GM23338 (cell line): Measurements from ENCODE around the gene TEX30. TPM values are rescaled to one million over a fixed set of nuclear protein-coding genes. Genes with fewer than 3 reads are reported as not detected.

Experiments
- ATAC-seq: fragments of 200-7000 bp; cut with Tn5 transposase; 3 replicates; pipeline ENCODE4 v1.9.1; 2020
- DNase-seq: peaks from one replicate; pipeline ENCODE4 v3.0.0-alpha.2; 2015; ENCODE audit warnings: low spot score
- H2AFZ ChIP-seq: fragments of 200-600 bp; sonication (generic); 2 replicates; pipeline ENCODE4 v1.8.0; 2016; ENCODE audit warnings: antibody characterized with exemption, mild to moderate bottlenecking, moderate library complexity
- H3F3A ChIP-seq: fragments of 200-600 bp; sonication (generic); replicated peaks from 2 replicates; pipeline ENCODE4 v1.8.0; 2017; ENCODE audit warnings: antibody characterized with exemption, mixed run types, low read depth
- H3K27ac ChIP-seq: fragments of 200-600 bp; sonication (generic); 2 replicates; pipeline ENCODE4 v1.6.1; 2016; ENCODE audit warnings: low read depth
- H3K27me3 ChIP-seq: fragments of 200-600 bp; sonication (generic); 2 replicates; pipeline ENCODE4 v1.8.0; 2016; ENCODE audit warnings: mild to moderate bottlenecking, mixed run types, moderate library complexity; ENCODE audit not compliant: insufficient read depth
- H3K36me3 ChIP-seq: fragments of 200-600 bp; sonication (generic); 2 replicates; pipeline ENCODE4 v1.8.0; 2016; ENCODE audit warnings: mild to moderate bottlenecking; ENCODE audit not compliant: insufficient read depth
- H3K4me1 ChIP-seq: fragments of 200-600 bp; sonication (generic); 2 replicates; pipeline ENCODE4 v1.8.0; 2016; ENCODE audit warnings: mild to moderate bottlenecking, moderate library complexity; ENCODE audit not compliant: insufficient read depth
- H3K4me2 ChIP-seq: fragments of 200-600 bp; sonication (generic); 2 replicates; pipeline ENCODE4 v1.7.1; 2017; ENCODE audit warnings: mixed run types
- H3K4me3 ChIP-seq: fragments of 200-600 bp; sonication (generic); 2 replicates; pipeline ENCODE4 v1.6.1; 2016; ENCODE audit warnings: mixed run types
- H3K79me2 ChIP-seq: fragments of 200-600 bp; sonication (generic); replicated peaks from 2 replicates; pipeline ENCODE4 v1.8.0; 2017; ENCODE audit warnings: mild to moderate bottlenecking; ENCODE audit not compliant: insufficient read depth
- H3K9me2 ChIP-seq: fragments of 200-600 bp; sonication (generic); 2 replicates; pipeline ENCODE4 v1.8.0; 2017; ENCODE audit not compliant: insufficient read depth
- H4K20me1 ChIP-seq: fragments of 200-600 bp; sonication (generic); replicated peaks from 2 replicates; pipeline ENCODE4 v1.8.0; 2017; ENCODE audit warnings: mild to moderate bottlenecking; ENCODE audit not compliant: insufficient read depth
- H3K27ac Mint-ChIP-seq: 2 replicates; pipeline ENCODE4 v1.8.0; 2020; ENCODE audit warnings: inconsistent platforms, mild to moderate bottlenecking, moderate library complexity, mixed read lengths
- H3K27me3 Mint-ChIP-seq: 3 replicates; pipeline ENCODE4 v1.8.0; 2022; ENCODE audit warnings: low read depth, mild to moderate bottlenecking, moderate library complexity, mixed read lengths, inconsistent platforms; ENCODE audit not compliant: insufficient read depth, poor library complexity
- H3K36me3 Mint-ChIP-seq: 3 replicates; pipeline ENCODE4 v1.8.0; 2021; ENCODE audit warnings: low read depth, mild to moderate bottlenecking, inconsistent platforms, moderate library complexity, mixed read lengths
- H3K4me1 Mint-ChIP-seq: 3 replicates; pipeline ENCODE4 v1.8.0; 2020; ENCODE audit warnings: mild to moderate bottlenecking, inconsistent platforms, mixed read lengths
- H3K4me3 Mint-ChIP-seq: 3 replicates; pipeline ENCODE4 v1.8.0; 2021; ENCODE audit warnings: moderate library complexity, mild to moderate bottlenecking, inconsistent platforms, mixed read lengths
- H3K9me3 Mint-ChIP-seq: 3 replicates; pipeline ENCODE4 v1.8.0; 2020; ENCODE audit warnings: moderate library complexity, mild to moderate bottlenecking, inconsistent platforms, mixed read lengths
- CREB1 ChIP-seq: fragments of 250-450 bp; sonication (Bioruptor Pico); IDR thresholded peaks from 2 replicates; pipeline ENCODE4 v1.5.0; 2020; ENCODE audit warnings: low read depth, mild to moderate bottlenecking, moderate library complexity
- EZH2 ChIP-seq: fragments of 200-600 bp; sonication (generic); IDR thresholded peaks from one replicate; pipeline ENCODE4 v1.8.0; 2017; ENCODE audit warnings: antibody characterized with exemption, mild to moderate bottlenecking, low read depth; ENCODE audit not compliant: unreplicated experiment
- EZH2phosphoT487 ChIP-seq: fragments of 200-600 bp; sonication (generic); IDR thresholded peaks from one replicate; pipeline ENCODE4 v1.8.1; 2018; ENCODE audit warnings: antibody characterized with exemption; ENCODE audit not compliant: unreplicated experiment
- JUNB ChIP-seq: IDR thresholded peaks from one replicate; pipeline ENCODE4 v1.6.1; 2016; ENCODE audit warnings: antibody characterized with exemption; ENCODE audit not compliant: unreplicated experiment
- NANOG ChIP-seq: IDR thresholded peaks from 2 replicates; pipeline ENCODE4 v1.6.1; 2016; ENCODE audit warnings: antibody characterized with exemption, borderline replicate concordance
- POLR2AphosphoS5 ChIP-seq: IDR thresholded peaks from 2 replicates; pipeline ENCODE4 v1.6.1; 2016; ENCODE audit warnings: antibody characterized with exemption, low read depth
- STAT1 ChIP-seq: IDR thresholded peaks from one replicate; pipeline ENCODE4 v1.6.1; 2016; ENCODE audit warnings: antibody characterized with exemption; ENCODE audit not compliant: unreplicated experiment
- ZNF114 ChIP-seq: fragments of 250-450 bp; sonication (Bioruptor Pico); IDR thresholded peaks from 2 replicates; pipeline ENCODE4 v1.5.0; 2020; ENCODE audit warnings: mild to moderate bottlenecking, moderate library complexity
- ZNF331 ChIP-seq: fragments of 250-450 bp; sonication (Bioruptor Pico); IDR thresholded peaks from 2 replicates; pipeline ENCODE4 v1.5.0; 2020; ENCODE audit warnings: low read depth, mild to moderate bottlenecking, moderate library complexity
- polyA plus RNA-seq: library from polyadenylated mRNA; unstranded; fragments of >200 nt; fragmentation: Nextera tagmentation; extraction: Ambion mirVana; gene quantifications from 2 replicates; pipeline ENCODE4 v1.2.1, GENCODE V29; 2016
- total RNA-seq: library from RNA; depleted of rRNA; stranded (reverse); fragments of >200 nt; shearing (Covaris generic); gene quantifications from 2 replicates; pipeline ENCODE4 v1.2.3, GENCODE V29; 2014
- TF ChIP-seq, protein P1 (sequence below): IDR thresholded peaks from one replicate; pipeline ENCODE4 v1.6.1; 2018; ENCODE audit warnings: antibody characterized with exemption; ENCODE audit not compliant: unreplicated experiment
- TF ChIP-seq, protein P2 (sequence below): fragments of 250-450 bp; sonication (Bioruptor Pico); IDR thresholded peaks from 2 replicates; pipeline ENCODE4 v1.5.0; 2020; ENCODE audit warnings: mild to moderate bottlenecking, moderate library complexity
- TF ChIP-seq, protein P3 (sequence below): IDR thresholded peaks from 2 replicates; pipeline ENCODE4 v1.6.1; 2016; ENCODE audit warnings: antibody characterized with exemption
- TF ChIP-seq, protein P4 (sequence below), 2 experiments: fragments of 200-600 bp in 1 of 2; sonication (generic) in 1 of 2; conservative IDR thresholded peaks; 2 replicates each; pipeline versions ENCODE4 v1.5.1 to v1.6.1; 2016 to 2017; ENCODE audit warnings: antibody characterized with exemption in 2 of 2, low read depth in 2 of 2, mild to moderate bottlenecking in 2 of 2, moderate library complexity in 1 of 2

TEX30 gene
- total and polyA plus RNA-seq, 2 experiments from 2014 or later: 6.3 to 28.2 TPM

DNA sequence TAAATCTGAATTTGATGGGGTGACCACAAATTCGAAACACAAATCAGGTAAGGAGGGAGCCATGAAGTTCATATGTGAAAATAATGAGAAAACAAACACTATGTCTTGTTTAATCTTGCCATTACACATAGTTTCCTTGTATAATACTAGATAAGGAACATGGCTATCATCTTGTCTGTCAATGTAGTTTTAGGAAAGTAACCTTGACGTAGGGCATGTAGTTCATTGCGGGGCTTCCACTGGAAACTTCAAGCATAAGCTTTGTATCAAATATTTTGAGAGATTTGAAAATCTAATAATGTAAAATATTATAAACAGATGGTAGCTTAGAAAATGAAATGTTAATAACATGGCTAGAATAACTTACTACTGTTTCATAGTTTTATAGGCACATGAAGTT is 34.1 kb upstream of the TEX30 start:
- H3K4me1 Mint-ChIP-seq: 0 out of 3 replicates have a peak, but pooled peaks cover 3% of the 10 kb centered on the region
- H3K9me2 ChIP-seq: no peaks in the 10 kb centered on the region
- no peaks in the 10 kb centered on the region for H3K27me3 Mint-ChIP-seq
- H3K27ac ChIP-seq: no peak overlapping the region
- no peaks in the 10 kb centered on the region for H3K36me3 ChIP-seq
- no peak overlapping the region for H3K4me3 ChIP-seq
- H3K4me2 ChIP-seq: no peak overlapping the region
- DNase-seq (no peak), ATAC-seq (no peak)
- H3K9me3 Mint-ChIP-seq: peaks cover 5% of the 10 kb centered on the region; the same call in 1 of the 3 replicates
- no peaks in the 10 kb centered on the region for H3F3A ChIP-seq
- H3K4me3 Mint-ChIP-seq: no peak overlapping the region
- H3K36me3 Mint-ChIP-seq: peaks cover 10% of the 10 kb centered on the region; the same call in 2 of the 3 replicates
- H3K27me3 ChIP-seq: no peaks in the 10 kb centered on the region
- no peaks in the 10 kb centered on the region for H4K20me1 ChIP-seq
- H3K4me1 ChIP-seq: no peaks in the 10 kb centered on the region
- H3K27ac Mint-ChIP-seq: no peak overlapping the region
- H2AFZ ChIP-seq: no peak overlapping the region
- TF ChIP-seq, protein P1, sequence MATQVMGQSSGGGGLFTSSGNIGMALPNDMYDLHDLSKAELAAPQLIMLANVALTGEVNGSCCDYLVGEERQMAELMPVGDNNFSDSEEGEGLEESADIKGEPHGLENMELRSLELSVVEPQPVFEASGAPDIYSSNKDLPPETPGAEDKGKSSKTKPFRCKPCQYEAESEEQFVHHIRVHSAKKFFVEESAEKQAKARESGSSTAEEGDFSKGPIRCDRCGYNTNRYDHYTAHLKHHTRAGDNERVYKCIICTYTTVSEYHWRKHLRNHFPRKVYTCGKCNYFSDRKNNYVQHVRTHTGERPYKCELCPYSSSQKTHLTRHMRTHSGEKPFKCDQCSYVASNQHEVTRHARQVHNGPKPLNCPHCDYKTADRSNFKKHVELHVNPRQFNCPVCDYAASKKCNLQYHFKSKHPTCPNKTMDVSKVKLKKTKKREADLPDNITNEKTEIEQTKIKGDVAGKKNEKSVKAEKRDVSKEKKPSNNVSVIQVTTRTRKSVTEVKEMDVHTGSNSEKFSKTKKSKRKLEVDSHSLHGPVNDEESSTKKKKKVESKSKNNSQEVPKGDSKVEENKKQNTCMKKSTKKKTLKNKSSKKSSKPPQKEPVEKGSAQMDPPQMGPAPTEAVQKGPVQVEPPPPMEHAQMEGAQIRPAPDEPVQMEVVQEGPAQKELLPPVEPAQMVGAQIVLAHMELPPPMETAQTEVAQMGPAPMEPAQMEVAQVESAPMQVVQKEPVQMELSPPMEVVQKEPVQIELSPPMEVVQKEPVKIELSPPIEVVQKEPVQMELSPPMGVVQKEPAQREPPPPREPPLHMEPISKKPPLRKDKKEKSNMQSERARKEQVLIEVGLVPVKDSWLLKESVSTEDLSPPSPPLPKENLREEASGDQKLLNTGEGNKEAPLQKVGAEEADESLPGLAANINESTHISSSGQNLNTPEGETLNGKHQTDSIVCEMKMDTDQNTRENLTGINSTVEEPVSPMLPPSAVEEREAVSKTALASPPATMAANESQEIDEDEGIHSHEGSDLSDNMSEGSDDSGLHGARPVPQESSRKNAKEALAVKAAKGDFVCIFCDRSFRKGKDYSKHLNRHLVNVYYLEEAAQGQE: no peak
- TF ChIP-seq JUNB (no peak), EZH2phosphoT487 (no peak), STAT1 (no peak), ZNF114 (CRISPR knock-in tag) (no peak), POLR2AphosphoS5 (no peak), NANOG (no peak), EZH2 (no peak), ZNF331 (CRISPR knock-in tag) (no peak), CREB1 (CRISPR knock-in tag) (no peak)
- TF ChIP-seq, protein P2, sequence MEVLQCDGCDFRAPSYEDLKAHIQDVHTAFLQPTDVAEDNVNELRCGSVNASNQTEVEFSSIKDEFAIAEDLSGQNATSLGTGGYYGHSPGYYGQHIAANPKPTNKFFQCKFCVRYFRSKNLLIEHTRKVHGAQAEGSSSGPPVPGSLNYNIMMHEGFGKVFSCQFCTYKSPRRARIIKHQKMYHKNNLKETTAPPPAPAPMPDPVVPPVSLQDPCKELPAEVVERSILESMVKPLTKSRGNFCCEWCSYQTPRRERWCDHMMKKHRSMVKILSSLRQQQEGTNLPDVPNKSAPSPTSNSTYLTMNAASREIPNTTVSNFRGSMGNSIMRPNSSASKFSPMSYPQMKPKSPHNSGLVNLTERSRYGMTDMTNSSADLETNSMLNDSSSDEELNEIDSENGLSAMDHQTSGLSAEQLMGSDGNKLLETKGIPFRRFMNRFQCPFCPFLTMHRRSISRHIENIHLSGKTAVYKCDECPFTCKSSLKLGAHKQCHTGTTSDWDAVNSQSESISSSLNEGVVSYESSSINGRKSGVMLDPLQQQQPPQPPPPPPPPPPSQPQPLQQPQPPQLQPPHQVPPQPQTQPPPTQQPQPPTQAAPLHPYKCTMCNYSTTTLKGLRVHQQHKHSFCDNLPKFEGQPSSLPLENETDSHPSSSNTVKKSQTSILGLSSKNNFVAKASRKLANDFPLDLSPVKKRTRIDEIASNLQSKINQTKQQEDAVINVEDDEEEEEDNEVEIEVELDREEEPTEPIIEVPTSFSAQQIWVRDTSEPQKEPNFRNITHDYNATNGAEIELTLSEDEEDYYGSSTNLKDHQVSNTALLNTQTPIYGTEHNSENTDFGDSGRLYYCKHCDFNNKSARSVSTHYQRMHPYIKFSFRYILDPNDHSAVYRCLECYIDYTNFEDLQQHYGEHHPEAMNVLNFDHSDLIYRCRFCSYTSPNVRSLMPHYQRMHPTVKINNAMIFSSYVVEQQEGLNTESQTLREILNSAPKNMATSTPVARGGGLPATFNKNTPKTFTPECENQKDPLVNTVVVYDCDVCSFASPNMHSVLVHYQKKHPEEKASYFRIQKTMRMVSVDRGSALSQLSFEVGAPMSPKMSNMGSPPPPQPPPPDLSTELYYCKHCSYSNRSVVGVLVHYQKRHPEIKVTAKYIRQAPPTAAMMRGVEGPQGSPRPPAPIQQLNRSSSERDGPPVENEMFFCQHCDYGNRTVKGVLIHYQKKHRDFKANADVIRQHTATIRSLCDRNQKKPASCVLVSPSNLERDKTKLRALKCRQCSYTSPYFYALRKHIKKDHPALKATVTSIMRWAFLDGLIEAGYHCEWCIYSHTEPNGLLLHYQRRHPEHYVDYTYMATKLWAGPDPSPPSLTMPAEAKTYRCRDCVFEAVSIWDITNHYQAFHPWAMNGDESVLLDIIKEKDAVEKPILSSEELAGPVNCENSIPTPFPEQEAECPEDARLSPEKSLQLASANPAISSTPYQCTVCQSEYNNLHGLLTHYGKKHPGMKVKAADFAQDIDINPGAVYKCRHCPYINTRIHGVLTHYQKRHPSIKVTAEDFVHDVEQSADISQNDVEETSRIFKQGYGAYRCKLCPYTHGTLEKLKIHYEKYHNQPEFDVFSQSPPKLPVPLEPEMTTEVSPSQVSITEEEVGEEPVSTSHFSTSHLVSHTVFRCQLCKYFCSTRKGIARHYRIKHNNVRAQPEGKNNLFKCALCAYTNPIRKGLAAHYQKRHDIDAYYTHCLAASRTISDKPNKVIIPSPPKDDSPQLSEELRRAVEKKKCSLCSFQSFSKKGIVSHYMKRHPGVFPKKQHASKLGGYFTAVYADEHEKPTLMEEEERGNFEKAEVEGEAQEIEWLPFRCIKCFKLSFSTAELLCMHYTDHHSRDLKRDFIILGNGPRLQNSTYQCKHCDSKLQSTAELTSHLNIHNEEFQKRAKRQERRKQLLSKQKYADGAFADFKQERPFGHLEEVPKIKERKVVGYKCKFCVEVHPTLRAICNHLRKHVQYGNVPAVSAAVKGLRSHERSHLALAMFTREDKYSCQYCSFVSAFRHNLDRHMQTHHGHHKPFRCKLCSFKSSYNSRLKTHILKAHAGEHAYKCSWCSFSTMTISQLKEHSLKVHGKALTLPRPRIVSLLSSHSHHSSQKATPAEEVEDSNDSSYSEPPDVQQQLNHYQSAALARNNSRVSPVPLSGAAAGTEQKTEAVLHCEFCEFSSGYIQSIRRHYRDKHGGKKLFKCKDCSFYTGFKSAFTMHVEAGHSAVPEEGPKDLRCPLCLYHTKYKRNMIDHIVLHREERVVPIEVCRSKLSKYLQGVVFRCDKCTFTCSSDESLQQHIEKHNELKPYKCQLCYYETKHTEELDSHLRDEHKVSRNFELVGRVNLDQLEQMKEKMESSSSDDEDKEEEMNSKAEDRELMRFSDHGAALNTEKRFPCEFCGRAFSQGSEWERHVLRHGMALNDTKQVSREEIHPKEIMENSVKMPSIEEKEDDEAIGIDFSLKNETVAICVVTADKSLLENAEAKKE (CRISPR knock-in tag): no peak
- TF ChIP-seq, protein P3, sequence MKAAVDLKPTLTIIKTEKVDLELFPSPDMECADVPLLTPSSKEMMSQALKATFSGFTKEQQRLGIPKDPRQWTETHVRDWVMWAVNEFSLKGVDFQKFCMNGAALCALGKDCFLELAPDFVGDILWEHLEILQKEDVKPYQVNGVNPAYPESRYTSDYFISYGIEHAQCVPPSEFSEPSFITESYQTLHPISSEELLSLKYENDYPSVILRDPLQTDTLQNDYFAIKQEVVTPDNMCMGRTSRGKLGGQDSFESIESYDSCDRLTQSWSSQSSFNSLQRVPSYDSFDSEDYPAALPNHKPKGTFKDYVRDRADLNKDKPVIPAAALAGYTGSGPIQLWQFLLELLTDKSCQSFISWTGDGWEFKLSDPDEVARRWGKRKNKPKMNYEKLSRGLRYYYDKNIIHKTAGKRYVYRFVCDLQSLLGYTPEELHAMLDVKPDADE: no peak
- TF ChIP-seq, protein P4, sequence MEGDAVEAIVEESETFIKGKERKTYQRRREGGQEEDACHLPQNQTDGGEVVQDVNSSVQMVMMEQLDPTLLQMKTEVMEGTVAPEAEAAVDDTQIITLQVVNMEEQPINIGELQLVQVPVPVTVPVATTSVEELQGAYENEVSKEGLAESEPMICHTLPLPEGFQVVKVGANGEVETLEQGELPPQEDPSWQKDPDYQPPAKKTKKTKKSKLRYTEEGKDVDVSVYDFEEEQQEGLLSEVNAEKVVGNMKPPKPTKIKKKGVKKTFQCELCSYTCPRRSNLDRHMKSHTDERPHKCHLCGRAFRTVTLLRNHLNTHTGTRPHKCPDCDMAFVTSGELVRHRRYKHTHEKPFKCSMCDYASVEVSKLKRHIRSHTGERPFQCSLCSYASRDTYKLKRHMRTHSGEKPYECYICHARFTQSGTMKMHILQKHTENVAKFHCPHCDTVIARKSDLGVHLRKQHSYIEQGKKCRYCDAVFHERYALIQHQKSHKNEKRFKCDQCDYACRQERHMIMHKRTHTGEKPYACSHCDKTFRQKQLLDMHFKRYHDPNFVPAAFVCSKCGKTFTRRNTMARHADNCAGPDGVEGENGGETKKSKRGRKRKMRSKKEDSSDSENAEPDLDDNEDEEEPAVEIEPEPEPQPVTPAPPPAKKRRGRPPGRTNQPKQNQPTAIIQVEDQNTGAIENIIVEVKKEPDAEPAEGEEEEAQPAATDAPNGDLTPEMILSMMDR (conservative IDR thresholded peaks at IDR 0.05; ENCODE audit: low read depth in 2 of 2): no peak
- H3K79me2 ChIP-seq: no peaks in the 10 kb centered on the region
